Dedifferentiated amniotic fluid mesenchymal stem cell (primary cell): ENCODE data around the gene FABP7.

ENCODE experiments used
- DNase-seq: peaks from one replicate; pipeline ENCODE4 v3.0.0-alpha.2; 2016; ENCODE audit errors: extremely low spot score

Gene FABP7

DNA sequence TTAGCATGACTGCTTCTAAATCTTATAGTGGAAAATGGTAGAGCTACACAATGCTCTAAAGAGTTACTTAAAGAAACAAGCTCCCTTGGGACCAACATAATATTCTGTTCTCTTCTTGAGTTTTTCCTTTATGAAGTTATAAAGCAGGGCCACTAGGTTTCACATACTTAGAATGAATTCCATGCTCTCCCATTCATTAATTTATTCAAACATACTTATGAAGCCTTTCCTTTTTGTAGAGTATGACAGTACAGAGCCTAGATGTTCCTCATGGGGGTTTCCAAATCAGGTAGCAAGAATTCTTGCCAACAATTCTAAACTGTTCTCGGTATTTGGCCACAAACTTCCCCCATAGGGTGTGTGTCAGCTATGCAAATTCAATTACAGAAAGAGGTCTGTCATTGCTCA lies 20.6 kb upstream of the FABP7 start:
- DNase-seq: no peak

DNA sequence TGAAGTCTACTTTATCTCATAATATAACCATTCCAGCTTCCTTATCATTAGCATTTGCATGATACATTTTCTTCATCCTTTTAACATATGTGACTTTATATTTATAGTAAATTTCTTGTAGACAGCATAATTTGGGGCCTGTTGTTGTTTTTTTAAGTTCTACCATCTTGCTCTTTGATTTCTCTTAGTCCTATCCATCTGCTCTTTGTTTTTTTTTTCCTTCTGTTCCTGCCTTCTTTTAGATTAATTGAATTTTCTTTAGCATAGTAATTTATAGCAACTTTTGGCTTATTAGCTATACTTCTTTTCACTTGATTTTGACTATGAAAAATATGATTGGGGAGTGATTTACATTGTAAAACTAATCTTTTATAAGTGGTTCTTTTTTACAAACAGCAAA lies 19.2 kb upstream of the FABP7 start:
- DNase-seq: no peak

DNA sequence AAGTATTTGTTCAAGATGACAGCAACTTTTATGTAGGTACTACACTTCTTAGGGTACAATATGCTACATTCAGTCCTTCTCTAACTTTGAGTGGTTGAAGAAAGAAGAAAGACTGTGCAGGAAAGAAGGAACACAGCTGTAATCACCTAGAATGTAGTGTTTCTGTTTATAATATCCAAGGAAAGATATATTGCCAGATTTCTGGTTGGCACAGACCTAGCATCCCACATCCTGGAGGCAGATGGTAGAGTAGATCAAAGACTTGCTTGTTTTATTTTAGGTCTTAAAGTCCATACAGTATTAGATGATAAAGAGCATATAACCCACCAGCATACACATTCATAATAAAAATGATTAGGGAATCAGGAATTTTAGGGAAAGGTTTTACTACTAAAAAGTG lies 13.3 kb upstream of the FABP7 start:
- DNase-seq: no peak

DNA sequence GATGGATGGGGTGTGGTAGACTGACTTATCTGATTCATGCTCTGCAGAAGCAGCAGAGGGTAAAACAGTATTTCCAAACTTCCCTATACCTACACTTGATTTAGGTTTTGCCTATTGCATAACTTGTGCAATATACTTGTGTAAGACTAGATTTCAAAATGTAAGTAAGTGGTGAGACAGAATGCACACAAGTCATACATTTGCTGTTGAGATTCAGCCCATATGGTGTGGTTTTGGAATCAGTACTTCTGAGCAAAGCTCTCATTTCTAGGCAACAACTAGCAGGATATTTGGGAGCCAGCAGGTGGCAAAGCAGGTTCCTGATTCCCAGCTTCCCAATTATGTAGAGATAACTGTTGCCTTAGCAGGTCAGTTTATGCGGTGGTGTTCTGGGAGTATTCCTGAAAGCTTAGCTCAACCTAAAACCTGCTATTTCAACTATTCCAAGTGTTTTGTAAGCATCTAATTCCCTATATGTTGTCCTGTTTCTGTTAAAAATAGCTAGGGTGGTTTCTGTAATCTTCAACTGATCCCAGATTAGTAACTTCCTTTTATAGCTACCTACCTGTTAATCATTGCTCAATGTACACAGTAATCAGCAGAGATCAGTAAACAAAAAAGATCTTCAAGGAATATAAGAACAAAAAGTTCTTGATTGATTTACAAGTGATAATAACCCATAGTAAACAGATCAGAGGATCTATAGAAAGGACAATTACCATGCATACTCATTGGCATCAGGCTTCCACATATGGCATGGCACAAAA lies 8.5 kb upstream of the FABP7 start:
- no peak for DNase-seq

- DNase-seq: no peak
Measured at GRCh38 chr6:122772724-122773415, 6.6 kb upstream of the FABP7 start.

GRCh38 chr6:122775975-122776374 lies 3.5 kb upstream of the FABP7 start:
- DNase-seq: no peak

DNA sequence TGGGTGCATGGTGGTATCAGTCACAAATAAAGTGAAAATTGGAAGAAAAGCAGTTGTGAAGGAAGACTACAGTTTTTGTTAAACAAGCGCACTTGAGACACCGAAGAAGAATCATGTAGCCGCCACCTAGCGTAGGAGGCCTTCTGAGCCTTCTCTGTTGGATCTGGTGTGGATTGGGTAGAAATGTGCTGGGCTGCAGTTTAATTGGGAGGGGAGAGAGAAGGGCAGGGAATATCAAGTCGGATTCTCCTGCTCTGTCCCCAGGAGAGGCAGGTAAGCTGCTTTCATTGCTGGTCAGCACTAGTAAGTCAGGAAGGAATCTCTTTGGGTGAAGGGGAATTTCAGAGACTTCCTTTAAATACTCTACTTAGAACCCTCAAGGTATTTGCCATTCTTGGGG lies 1.2 kb upstream of the FABP7 start:
- no peak for DNase-seq

DNA sequence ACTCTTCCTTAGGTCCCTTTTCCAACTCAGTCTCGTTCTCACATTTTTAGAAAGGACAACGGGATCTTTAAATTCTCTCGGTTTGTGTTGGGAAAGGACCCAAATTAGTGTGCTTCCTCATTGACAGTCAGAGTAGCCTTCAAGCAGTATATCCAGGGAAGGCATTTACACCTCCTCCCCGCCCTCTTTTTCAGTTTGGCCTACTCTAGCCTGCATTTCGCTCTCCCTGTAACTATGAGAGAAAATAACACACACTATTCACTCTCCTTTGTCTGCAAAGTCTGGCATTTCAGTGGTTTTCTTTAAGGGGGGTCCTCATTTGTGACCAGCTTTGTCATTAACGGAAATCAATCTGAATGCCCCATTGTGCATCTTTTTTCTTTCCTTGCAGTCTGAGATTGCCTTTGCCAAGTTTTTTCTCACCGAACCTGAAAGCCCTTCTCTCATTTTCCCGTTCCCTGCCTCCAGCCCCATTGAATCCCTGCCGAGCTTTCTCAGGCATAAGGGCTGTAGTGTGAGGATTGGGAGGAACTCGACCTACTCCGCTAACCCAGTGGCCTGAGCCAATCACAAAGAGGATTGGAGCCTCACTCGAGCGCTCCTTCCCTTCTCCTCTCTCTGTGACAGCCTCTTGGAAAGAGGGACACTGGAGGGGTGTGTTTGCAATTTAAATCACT lies 393 bp upstream of the FABP7 start:
- no peak for DNase-seq

GRCh38 chr6:122780114-122780513 lies 598 bp downstream of the FABP7 start:
- no peak for DNase-seq

DNA sequence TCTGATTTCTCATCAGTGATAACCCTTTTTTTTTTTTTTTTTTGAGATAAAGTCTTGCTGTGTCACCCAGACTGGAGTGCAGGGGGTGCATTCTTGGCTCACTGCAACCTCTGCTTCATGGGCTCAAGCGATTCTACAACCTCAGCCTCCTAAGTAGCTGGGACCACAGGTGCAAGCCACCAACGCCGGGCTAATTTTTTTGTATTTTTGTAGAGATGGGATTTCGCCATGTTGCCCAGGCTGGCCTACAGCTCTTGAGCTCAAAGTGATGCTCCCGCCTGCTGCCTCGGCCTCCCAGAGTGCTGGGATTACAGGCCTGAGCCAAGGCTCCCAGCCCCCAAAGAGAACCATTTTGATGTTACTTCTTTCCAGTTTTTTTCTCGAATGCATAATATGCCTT lies 2.2 kb downstream of the FABP7 start:
- no peak for DNase-seq

- DNase-seq: no peak
Measured at GRCh38 chr6:122783401-122783800, 3.9 kb downstream of the FABP7 start.

- DNase-seq: no peak
Measured at GRCh38 chr6:122785891-122786290, 6.4 kb downstream of the FABP7 start.

- DNase-seq: no peak
Measured at GRCh38 chr6:122787721-122788120, 8.2 kb downstream of the FABP7 start.

DNA sequence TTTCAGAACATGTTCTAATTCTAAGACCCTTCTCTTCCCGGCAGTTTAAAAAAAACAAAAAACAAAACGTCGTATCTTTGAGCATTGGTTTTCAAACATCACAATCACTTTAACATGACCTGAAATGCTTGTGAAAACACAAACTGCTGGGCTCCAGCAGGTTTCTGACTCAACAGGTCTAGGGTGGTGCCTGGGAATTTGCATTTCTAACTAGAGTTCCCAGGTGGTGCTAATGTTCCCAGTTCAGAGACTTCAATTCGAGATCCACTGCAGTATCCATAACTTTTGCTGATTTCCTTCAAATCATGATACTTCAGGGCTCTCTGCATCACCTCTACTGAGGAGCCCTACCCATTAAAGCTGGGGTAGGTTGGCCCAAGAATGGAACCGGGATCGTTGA lies 8.7 kb downstream of the FABP7 start:
- no peak for DNase-seq

DNA sequence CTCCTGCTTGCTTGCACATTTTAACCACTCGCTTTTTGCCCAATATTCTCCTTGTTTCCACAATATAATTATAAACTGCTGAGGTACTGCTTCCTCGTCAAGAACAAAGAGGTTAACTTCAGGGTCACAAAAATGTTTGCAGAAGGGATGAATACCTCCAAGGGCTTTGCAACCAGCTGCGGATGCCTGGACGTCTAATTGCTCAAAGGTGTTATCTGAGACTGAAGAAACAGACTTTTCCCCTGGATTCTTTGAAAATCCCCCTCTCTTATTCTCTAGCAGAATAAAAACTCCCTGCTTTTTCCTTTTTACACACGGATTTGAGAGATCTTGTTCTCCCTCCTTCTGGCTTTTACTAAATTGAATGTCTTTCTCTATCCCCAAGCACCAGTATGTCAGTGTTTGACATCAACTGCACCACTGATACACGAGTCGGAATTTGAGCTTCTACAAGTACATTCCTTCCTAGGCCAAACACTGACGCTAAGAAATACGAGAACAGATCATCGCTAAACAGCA lies 9.2 kb downstream of the FABP7 start:
- peak; percentile 82 for DNase-seq

- peak; percentile 54 for DNase-seq
Measured at GRCh38 chr6:122789182-122790027, 9.9 kb downstream of the FABP7 start, which contains the start of gene SMPDL3A. Gene SMPDL3A (plus strand): TSS chr6:122789258. CDS start chr6:122789347, 89 bp downstream.

DNA sequence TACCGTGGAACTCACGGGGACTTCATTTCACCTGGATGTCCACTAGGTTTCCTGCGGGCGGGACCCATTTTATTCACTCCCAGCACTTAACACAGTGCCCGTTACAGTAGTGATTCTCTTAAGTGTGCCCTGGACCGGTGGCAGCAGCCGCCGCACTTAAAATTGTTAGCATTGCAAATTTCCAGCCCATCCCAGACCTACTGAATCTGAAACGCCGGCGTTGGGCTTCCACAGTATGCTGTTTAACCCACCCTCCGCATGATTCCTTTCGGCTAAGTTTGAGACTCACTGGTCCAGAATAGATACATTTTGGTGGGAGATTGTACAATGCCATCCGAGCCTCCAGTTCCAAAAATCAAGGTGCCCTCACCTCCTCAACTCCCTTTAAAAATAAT lies 10.5 kb downstream of the FABP7 start:
- no peak for DNase-seq

- no peak for DNase-seq
Measured at GRCh38 chr6:122790423-122791309, 11.2 kb downstream of the FABP7 start.

- no peak for DNase-seq
Measured at GRCh38 chr6:122791310-122791679, 11.8 kb downstream of the FABP7 start.

DNA sequence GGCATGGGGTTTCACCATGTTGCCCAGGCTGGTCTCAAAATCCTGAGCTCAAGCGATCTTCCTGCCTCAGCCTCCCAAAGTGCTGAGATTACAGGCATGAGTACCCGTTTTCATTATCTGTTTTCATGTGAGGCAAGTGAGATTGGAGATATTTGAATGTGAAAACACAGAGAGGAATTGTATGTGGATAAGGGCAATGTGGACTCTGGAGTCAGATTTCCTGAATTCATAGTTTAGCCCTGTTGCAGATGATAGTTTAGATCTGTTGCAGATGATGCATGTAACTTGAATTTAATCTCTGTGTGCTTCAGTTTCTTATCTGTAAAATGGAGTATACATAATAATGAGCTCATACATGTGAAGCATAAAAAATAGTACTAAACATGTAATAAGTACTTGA lies 13.2 kb downstream of the FABP7 start:
- no peak for DNase-seq

GRCh38 chr6:122797537-122797936 lies 18.0 kb downstream of the FABP7 start:
- no peak for DNase-seq
